GM10847 (cell line): ENCODE measurements around the gene RFX5.
A peak's percentile ranks its signal among the peaks of the same experiment; 100 is the strongest.

Source experiments
- POLR2A ChIP-seq: IDR thresholded peaks from 2 replicates; pipeline ENCODE4 v1.6.1; 2011; ENCODE audit not compliant: insufficient read length; ENCODE audit errors: extremely low read depth

Gene RFX5

DNA sequence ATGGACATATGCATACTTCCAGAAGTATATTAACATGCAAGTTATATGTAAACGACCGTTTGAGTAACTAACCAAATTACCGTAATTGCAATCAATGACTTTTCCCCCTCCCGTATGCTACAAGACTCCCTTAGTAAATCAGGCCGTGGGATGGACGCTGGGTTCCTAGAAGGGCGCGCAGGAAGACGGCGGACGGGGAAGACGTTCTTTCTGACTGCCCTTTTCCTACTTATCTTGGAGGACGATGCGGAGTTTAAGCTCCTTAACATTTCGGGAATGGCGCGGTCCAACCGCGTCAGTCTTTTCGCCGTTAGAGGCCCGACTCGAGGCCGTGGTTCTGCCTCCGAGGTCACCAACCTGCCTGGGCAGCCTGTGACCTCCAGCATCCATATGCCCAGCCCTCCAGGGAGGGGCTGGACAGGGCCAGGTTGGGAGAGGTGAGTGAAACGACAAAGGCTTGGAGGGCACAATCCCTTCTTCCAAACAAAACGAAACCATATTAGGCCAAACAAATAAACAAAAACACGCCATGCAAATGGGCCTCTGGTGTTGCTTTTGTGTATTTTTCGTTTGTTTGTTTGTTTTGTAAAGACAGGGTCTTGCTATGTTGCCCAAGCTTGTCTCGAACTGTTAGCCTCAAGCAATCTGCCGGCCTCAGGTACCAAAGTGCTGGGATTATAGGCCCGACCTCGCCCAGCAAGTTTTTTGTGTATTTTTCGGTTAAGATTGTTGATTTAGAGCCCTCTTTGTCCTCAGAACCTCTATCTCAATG is 19.0 kb downstream of the RFX5 start:
- TF ChIP-seq POLR2A = no peak

DNA sequence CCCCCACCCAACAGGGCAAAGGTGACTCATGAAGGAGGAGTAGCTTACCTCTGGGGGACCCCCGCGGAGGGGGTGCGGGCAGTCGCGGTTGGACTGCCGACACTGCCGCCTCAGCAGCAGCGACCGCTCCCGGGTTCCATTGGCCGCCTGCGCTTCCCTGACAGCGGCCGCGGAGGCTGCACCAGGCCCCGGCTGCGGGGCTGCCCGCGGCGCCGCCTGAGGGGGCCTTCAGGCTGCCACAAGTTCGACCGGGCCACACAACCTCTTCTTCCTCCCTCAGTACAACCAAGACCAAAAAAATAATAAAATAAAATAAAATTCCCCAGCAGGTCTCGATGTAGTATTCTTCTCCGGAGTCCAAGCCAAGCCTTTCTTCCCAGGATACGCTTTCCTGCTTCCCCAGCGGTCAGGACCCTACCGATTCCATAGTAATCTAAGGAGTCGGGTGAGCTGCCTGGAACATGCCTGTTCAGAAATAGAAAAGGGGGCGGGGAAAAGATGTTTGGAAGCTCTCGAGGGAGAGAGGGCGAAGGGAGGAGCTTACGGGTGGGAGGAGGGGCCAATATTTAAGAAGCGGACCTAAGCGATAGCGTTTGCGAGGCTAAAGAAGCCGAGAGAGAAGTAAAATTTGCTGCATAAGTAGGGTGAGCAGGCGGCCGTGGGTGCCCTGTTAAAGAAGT is 19.7 kb downstream of the RFX5 start, which contains the start of gene PI4KB:
Gene PI4KB (minus strand): TSS at position 194 of the 680 bp plus-strand sequence. CDS start 10,935 bp downstream, outside the sequence.
- peak; percentile 62 for TF ChIP-seq POLR2A

DNA sequence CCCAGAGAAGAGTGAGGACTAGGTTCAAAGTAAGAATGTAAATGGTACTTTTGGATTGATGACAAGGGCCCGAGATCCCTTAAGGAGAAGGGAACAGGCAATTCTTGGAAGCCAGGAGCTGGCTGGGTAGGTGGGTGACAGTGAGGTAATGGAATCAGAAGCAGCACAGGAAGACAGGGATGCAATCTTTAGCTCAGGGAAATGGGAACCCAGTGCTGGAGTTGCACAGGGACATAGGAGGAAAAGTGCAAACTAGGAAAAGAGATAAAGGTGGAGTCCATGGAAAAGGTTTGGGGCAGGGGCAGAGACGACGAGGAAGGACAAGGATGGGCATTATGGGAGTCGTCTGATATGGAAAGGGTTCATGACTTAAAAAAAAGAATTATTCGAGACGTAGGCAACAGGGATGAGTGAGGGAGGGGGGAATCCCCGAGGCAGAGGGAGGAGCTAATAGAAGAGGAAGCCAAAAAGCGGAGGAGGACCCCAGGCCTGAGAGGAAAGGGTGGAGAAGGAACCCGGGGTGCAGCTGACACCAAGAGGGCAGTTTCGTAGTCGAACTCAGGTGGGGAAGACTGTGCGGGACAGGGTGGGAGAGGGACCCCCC is 20.3 kb downstream of the RFX5 start:
- no peak for TF ChIP-seq POLR2A

DNA sequence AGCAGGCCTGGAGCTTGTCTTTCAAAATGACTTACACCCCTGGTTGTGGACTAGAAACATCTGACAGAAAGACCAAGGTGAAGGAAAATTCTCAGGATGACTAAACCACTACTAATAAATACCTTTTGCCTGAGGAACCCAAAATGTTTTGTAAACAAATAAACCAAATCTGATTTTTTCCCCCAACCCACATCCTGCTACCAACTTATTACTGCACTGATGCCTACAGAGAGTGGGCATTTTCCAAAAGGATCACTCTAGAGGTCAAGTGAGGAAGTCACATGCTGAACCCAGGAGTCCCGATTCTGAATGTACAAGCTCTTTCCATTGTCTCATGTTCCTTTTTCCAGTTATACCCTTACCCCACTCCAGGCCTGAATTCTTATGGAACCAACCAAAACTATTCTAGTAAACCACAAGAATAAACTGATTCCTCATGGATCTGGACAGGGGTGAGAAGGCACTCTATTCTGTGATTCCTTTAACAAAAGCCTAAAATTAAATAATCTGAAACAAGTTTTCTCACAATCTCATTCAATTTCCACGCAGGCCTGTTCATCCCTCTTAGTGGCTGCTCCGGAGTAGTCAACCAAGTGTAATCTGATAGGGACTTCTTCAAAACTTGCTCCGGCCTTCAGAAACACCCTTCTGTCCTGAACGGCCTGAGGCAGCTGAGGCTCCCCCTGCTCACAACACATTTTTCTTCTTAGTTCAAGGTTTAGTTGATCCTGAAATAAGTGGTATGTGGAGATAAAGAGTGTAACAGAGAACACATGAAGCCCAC is 21.2 kb downstream of the RFX5 start:
- TF ChIP-seq POLR2A = no peak

DNA sequence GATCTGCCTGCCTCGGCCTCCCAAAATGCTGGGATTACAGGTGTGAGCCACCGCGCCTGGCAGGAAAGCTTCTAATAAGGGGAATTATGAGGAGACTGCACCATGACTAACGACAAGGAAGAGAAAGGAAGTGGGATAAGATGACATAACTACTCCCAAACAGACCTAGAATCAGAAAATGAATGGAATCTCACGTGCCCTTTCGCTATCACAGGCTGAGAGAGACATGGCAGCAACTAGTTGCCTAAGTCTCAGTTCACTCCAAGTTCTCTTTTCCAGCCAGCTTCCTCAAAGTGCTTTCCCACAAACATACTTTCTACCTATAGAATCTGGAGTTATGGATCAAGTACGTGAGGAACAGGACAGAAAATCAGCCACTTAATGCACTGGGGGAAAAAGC is 21.8 kb downstream of the RFX5 start:
- no peak for TF ChIP-seq POLR2A

DNA sequence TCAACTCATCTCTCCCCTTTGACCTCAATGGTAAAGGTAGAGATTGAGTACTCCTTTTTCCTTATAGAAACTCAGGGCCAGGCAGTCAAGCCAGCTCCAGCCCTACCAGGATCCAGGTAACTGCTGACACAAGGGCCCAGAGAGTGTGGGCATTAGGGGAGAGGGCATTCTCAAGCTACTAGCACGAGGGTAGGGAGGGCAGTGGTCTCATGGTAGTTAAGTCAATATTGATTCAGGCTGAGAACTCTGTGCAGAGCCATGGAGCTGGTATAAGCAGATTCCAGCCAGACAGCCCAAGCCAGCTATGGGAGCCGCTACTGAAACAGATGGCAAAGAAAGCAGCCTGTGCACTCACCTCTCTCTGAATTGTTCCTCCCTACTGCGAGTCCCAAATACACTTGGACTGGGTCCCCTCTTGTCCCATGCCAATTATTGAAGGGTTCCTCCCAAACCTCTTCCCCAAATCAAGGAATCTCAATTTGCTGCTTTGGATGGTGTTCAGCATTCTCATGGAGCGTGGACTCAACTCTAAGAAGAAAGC is 22.6 kb downstream of the RFX5 start:
- TF ChIP-seq POLR2A = no peak

DNA sequence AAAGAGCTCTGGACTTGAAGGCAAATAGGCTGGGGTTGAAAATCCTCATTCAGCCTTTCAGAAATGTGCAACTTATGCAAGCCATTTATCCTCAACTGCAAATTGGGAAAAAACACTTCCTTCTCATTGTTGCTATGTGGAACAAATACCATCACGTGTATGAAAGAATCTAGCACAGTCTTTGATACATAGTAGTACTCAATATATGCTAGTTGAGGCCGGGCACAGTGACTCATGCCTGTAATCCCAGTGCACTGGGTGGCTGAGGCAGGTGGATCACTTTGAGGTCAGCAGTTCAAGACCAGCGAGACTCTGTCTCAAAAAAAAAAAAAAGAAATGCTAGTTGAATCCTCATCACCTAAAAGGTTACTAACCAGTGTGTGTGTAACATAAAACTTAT is 28.1 kb downstream of the RFX5 start:
- TF ChIP-seq POLR2A = no peak

DNA sequence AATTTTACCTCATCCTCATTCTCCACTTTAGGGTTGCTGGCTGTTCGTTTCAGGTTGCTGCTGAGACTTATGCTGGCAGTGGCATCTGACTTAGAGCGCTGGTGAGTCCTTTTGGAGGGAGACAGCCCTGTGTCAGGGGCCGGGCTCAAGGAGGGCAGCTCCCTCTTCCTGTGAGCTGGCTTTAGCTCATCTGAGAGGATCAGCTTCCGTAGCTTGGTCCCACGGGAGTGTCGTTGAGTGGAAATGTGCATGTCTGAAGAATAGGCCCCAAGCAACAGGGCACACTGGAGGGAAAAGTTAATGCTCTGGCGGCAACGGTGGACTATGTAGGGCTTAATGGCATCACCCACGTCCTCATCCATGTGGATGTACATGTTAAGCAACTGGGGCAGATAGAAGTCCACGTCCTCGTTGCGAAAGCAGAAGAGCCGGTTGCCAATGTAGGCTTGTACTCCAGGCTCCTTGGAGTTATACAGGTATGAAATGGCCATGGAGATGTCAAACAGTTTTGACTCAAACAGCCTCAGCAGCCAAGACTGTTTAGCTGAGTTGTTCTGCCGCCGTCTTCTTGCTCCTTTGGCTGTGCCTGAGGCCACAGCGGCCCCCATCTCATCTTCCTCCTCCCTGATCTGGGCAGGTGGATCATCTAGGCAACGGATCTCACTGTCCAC is 31.4 kb downstream of the RFX5 start:
- no peak for TF ChIP-seq POLR2A

DNA sequence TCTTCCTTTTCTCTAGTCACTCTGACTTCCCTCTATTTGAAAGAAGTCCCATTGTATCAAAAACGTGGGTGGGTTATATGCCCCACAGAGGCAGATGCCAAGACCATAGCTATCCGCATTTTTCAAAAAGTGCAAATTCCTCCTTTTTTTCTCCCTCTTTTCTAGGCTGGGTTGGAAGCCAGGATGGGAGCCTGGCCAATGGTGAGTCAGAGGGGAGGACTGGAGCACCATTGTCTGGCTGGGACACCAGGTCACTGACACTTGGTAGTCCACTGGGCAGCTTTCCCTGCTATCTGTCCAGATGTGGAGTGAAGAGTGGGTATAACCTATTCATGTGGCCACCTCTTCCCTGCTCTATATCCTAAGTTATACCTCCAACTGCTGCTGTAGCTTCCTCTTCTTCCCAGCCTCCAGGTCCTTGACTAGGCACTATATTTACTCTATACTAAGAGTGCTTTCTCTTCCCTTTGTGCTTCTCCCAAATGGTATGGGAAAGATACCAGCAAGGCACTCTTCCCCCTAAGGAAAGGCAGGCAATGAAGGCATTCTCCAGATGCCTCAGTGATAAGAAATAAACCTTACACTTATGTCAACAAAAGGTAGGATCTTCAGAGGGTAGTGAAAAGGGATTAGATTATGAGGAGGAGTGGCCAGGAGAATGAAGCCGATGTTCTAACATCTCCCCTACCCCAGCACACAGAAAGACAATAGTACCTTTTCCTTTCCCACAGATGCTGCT is 32.7 kb downstream of the RFX5 start:
- no peak for TF ChIP-seq POLR2A

DNA sequence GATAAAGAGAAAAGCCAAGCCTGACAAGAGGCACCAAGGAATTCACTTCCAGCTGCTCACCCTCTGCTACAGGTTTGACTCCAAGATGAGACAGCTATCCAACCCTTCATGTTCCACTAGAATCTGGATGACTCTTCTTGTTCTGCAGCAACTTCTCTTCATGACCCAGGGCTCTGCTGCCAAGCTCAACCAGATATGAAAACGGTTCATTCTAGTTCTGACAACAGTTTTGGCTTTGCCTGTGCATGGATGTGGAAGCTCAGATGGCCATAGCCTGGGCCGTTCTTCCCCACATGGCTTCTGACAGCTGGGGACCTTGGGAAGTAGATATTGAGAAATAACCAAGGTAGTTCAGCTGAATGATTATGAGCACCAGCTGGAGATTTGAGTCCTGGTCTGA is 33.6 kb downstream of the RFX5 start:
- no peak for TF ChIP-seq POLR2A

DNA sequence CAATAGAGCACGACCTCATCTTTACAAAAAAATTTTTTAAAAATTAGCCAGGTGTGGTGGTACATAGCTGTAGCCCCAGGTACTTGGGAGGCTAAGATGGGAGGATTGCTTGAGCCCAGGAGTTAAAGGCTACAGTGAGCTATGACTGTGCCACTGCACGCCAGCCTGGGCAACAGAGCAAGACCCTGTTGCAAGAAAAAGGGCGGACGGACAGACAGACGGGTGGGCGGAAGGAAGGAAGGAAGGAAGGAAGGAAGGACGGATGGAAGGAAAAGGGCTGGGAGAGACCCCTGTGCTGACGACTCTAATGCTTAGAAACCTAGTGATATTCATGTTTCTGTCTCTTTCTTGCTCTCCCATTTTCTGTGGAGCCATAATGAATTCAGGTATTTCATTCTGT is 34.2 kb downstream of the RFX5 start:
- TF ChIP-seq POLR2A = no peak

DNA sequence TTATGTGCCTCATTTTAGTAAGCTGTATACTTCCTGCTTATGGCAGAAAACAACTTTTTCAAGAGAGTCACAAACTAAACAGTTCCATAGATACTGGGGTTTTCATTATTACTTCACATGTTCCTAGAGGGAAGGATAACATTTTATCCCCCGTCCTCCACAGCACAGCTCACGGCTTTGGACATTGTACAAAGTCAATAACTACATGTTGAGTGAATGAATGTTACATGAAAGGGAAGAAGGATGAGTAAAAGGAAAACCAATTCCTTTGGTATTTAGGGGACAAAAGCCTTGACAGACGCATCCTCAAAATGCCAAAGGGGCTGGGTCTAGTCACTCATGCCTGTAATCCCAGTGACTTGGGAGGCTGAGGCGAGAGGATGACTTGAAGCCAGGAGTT is 34.6 kb downstream of the RFX5 start:
- no peak for TF ChIP-seq POLR2A

DNA sequence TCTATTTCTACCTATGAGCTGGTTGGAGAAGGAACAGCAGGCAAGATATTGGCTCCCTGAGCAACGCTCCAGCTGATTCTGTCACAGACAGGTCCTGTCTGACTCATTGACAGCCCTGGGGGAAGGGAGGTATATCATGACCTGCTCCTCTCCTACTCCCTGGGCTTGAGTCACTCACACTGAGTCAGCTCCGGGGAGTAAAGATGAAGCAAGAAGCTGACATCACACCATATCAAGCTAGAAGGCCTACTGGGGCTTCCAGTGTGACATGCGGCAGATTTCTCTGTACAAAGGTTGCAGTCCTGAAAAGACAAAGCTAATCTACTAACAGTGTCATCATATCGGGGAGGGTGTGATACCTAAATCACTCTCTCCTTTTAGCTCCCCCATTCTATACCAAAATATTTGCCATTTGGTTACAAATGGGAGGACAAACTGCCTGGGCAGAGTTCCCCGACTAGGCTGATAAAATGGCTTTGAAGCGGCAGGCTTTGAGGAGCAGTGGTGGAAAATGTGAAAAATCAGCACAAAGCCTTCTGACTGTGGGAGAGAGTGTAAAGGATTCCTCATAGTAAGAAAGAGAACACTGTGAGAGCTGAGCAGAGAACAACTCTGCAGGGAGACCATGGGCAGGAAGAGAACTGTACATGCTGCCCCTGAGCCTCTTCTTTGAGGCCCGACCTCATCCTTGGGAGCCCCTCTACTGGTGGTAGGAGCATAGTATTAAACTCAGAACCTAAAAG is 35.3 kb downstream of the RFX5 start:
- no peak for TF ChIP-seq POLR2A
